IPS DF 6.9 (cell line): ENCODE measurements around the gene MYOD1.

Experiments used
- DNase-seq: peaks from one replicate; pipeline ENCODE4 v3.0.0-alpha.2; 2013; ENCODE audit warnings: low read depth, low spot score
- H3K27ac ChIP-seq: one replicate; pipeline ENCODE4 v1.5.1; 2013; ENCODE audit warnings: low read length, control low read depth
- H3K27me3 ChIP-seq: 2 replicates; pipeline ENCODE4 v1.6.1; 2013; ENCODE audit warnings: mild to moderate bottlenecking, low read length; ENCODE audit not compliant: control insufficient read depth, insufficient read depth
- H3K36me3 ChIP-seq: 2 replicates; pipeline ENCODE4 v1.6.1; 2013; ENCODE audit warnings: low read length; ENCODE audit not compliant: control insufficient read depth, insufficient read depth
- H3K4me1 ChIP-seq: 2 replicates; pipeline ENCODE4 v1.6.1; 2013; ENCODE audit warnings: low read length; ENCODE audit not compliant: control insufficient read depth, insufficient read depth
- H3K4me3 ChIP-seq: 2 replicates; pipeline ENCODE4 v1.5.1; 2013; ENCODE audit warnings: mild to moderate bottlenecking, low read length
- H3K9me3 ChIP-seq: 2 replicates; pipeline ENCODE4 v1.6.1; 2013; ENCODE audit warnings: low read length, inconsistent platforms; ENCODE audit not compliant: control insufficient read depth, insufficient read depth
- WGBS: extraction: QIAGEN DNeasy Blood & Tissue Kit; methylation state at CpG from one replicate; pipeline ENCODE4 v1.1.7; 2013; ENCODE audit warnings: mixed read lengths, missing lambda C conversion rate; ENCODE audit not compliant: insufficient read length, insufficient coverage; 5-methylcytosine and 5-hydroxymethylcytosine counted together

MYOD1 gene

DNA sequence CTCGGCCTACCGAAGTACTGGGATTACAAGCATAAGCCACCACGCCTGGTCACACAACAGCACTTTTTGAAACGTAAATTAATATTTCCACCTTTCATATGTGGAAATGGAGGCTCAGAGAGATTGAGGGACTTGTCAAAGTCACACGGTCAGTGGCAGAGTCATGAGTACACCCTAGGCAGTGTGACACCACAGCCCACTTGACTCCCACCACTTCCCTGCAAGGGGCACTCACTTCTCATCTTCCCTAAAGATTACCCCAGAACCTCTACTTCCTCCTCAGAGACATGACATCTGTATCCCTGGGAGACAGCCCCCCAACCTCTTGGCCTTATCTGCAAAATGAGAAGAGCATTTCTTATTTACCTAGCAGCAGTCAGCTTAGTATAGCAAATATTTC lies 16.5 kb upstream of the MYOD1 start:
- H3K36me3 ChIP-seq, result no peaks in the 10 kb centered on the region
- no peaks in the 10 kb centered on the region for H3K4me1 ChIP-seq
- WGBS, result no CpG with 5 or more reads among the region's 5 CpGs
- no peak overlapping the region for H3K27ac ChIP-seq
- DNase-seq, result no peak
- no peak overlapping the region for H3K4me3 ChIP-seq
- H3K9me3 ChIP-seq, result no peaks in the 10 kb centered on the region
- H3K27me3 ChIP-seq, result no peaks in the 10 kb centered on the region

DNA sequence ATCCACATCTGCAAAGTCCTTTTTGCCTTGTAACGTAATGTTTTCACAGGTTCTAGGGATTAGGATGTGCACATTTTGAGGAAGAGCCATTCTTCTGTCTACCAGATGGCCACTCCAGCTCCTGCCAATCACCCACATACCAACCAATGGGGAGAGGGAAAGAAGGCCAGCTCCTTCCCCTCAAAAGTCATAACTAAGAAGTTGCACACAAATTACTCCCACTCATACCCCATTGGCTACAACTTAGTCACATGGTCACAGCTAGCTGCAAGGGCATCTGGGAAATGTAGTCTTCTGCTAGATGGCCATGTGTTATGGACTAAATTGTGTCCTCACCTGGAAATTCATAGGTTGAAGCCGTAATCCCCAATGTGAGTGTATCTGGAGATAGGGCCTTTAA lies 15.4 kb upstream of the MYOD1 start:
- H3K27me3 ChIP-seq, result no peaks in the 10 kb centered on the region
- DNase-seq, result no peak
- WGBS, result no CpG with 5 or more reads among the region's 2 CpGs

DNA sequence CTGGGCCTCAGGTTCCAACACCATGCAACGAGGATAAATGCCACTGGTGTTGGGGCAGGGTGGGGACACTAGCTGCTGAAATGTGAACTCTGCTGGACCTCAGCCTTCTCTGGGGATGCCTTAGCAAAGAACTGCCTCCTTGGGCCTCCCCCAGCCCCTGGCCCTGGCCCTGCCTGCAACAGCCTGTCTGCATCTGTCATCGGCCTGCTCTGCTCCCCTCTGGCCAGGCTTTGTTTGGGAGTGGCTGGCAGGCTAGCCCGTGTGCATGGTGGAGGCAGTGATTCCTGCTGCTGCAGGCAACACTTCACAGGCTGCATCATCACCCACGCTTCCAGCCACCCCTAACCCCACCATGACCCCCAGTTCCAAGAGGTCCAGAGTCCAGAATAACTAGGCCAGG lies 11.5 kb upstream of the MYOD1 start:
- H3K27ac ChIP-seq, result no peak overlapping the region
- DNase-seq, result no peak
- WGBS, result no CpG with 5 or more reads among the region's 4 CpGs
- no peak overlapping the region; the same call in 1 of the 2 replicates for H3K4me3 ChIP-seq
- H3K9me3 ChIP-seq, result no peaks in the 10 kb centered on the region
- H3K27me3 ChIP-seq, result peaks cover 2% of the 10 kb centered on the region; the same call in 1 of the 2 replicates
- H3K4me1 ChIP-seq, result no peaks in the 10 kb centered on the region
- H3K36me3 ChIP-seq, result no peaks in the 10 kb centered on the region

More for the DNA sequence above, 15.4 kb upstream of the MYOD1 start:
- Histone ChIP-seq H3K27ac (no peak overlapping the region), H3K36me3 (no peaks in the 10 kb centered on the region), H3K4me1 (no peaks in the 10 kb centered on the region), H3K4me3 (no peak overlapping the region), H3K9me3 (no peaks in the 10 kb centered on the region)

DNA sequence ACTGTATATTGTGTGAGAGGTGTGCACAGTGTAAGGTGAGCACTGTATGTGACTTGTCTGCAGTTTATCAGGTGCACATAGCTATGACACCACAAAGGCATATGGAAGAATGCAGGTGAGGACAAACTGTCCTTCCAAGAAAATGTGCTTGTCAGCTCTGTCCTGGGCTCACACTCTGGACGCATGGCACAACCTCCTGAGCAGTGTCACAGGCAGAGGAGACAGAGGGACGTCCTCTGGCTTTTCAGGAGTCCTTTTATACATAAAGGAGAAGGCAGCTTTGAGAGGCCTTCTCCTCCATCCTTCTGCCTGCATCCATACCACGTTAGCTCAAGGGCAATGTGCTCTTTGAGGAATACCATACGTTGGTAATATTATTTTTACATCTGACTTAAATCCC lies 7.5 kb upstream of the MYOD1 start:
- no peaks in the 10 kb centered on the region for H3K9me3 ChIP-seq
- H3K4me3 ChIP-seq, result no peak overlapping the region
- peaks cover 10% of the 10 kb centered on the region; the same call in 1 of the 2 replicates for H3K27me3 ChIP-seq
- WGBS, result no CpG with 5 or more reads among the region's 4 CpGs
- H3K4me1 ChIP-seq, result no peaks in the 10 kb centered on the region
- no peaks in the 10 kb centered on the region for H3K36me3 ChIP-seq
- no peak for DNase-seq
- no peak overlapping the region for H3K27ac ChIP-seq

DNA sequence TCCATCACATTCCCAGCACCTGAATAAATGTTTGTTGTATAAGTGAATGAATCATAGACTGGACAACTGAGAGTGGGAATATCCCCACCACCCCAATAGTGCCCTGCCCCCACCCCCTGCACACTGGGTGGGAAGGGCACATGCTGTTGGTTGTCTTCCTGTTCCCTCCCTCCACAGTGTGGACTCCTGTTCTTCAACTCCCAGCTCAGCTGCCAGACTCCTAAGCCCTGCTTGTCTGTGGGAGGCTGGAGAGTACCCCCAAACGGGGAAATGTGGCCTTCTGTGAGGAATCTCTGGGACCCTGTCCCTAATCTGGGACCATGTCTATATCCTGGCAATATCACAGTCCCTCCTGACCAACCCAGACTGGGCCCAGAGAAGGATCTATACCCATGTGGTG lies 5.5 kb upstream of the MYOD1 start:
- WGBS, result no CpG with 5 or more reads among the region's 1 CpG
- Histone ChIP-seq H3K4me3 (no peak overlapping the region), H3K36me3 (no peaks in the 10 kb centered on the region), H3K9me3 (no peaks in the 10 kb centered on the region), H3K27ac (no peak overlapping the region), H3K27me3 (peaks cover 30% of the 10 kb centered on the region), H3K4me1 (no peaks in the 10 kb centered on the region)
- DNase-seq, result no peak

DNA sequence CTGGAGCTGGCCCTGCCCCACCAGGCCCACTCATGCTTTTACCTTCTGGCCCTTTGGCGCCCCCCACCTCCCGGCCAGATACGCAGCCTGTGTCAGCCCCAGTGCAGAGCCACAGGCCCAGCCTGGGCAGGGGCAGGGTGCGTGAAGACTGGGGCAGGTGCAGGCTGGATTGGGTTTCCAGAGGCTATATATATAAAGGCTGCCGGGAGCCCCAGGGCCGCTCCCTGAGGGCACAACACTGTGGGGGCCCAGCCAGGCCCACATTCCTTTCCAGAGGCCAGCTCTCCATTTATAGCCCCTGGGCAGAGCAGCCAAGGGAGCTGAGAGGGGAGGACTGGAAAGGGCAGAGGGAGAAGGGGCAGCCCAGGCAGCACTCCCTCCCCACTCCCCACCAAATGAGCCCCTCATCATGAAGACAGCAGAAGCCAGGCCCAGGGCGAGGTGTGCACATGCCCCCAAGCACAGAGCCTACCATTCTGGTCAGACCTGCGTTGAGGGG lies 5.0 kb upstream of the MYOD1 start:
- no CpG with 5 or more reads among the region's 8 CpGs for WGBS
- Histone ChIP-seq H3K27ac (no peak overlapping the region), H3K36me3 (no peaks in the 10 kb centered on the region), H3K9me3 (no peaks in the 10 kb centered on the region), H3K27me3 (peaks cover 33% of the 10 kb centered on the region), H3K4me3 (no peak overlapping the region), H3K4me1 (no peaks in the 10 kb centered on the region)
- DNase-seq, result no peak

DNA sequence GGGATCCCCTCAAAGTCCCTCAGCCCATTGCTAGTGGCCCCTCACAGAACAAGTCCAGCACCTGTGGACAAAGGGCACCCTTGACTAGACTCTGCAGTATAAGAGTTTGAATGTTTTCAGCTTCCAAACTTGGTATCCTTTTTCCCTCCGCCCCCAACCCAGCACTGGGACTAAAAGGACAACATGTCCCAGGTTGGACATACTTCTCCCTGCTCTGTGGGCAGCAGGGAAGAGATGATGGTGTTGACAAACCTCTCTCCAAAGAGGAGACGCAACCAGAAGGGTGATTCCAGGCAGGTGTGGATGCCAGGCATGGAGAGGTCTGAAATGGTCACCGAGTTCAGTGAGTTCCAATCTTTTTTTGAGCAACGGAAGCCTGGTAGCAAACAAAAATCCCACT lies 4.5 kb upstream of the MYOD1 start:
- H3K36me3 ChIP-seq, result no peaks in the 10 kb centered on the region; the same call in 1 of the 2 replicates
- H3K27ac ChIP-seq, result no peak overlapping the region
- 0 out of 2 replicates have a peak, but pooled peaks cover under 1% of the 10 kb centered on the region for H3K4me1 ChIP-seq
- DNase-seq, result no peak
- H3K9me3 ChIP-seq, result no peaks in the 10 kb centered on the region
- H3K4me3 ChIP-seq, result no peak overlapping the region
- H3K27me3 ChIP-seq, result peaks cover 37% of the 10 kb centered on the region
- WGBS, result no CpG with 5 or more reads among the region's 4 CpGs

DNA sequence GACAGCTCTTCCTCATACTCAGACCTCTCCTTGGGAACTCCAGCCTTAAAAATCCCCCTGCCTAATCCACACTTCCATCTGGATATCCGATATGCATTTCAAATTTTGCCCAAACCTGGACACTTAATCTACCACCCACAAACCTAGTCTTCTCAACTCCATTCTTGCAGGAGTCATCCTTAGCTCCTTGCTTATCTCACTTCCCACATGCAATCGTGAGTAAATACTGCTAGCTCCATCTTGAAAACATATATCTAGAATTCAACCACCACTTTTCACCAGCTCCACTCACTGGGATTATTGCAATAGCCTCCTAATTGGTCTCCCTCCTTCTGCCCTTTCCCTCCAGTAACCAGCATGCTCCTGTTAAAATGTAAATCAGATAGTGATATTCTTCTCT lies 2.6 kb upstream of the MYOD1 start:
- Histone ChIP-seq H3K4me3 (no peak overlapping the region), H3K27me3 (peaks cover 53% of the 10 kb centered on the region), H3K4me1 (0 out of 2 replicates have a peak, but pooled peaks cover 5% of the 10 kb centered on the region), H3K27ac (no peak overlapping the region), H3K36me3 (no peaks in the 10 kb centered on the region; the same call in 1 of the 2 replicates), H3K9me3 (no peaks in the 10 kb centered on the region)
- WGBS, result no CpG with 5 or more reads among the region's 2 CpGs
- no peak for DNase-seq

DNA sequence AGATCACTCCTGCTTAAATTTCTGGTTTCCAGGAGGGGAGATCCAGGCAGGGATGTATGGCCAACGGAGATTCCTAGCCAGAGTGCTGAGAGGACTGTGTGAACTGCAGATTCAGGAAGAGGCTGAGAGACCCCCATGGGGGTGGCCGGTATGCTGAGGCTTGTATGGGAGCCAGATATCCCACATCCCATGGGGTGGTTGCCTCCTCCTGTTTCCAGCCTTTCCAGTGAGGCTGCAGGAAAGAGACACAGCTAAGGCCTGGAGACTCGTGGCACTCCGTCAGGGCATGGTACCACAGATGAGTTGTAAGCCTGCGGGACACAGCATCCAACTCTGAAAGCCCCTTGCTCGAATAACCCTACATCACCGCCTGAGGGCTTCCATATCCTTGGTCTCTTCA lies 1.4 kb upstream of the MYOD1 start:
- H3K4me3 ChIP-seq, result no peak overlapping the region
- no CpG with 5 or more reads among the region's 7 CpGs for WGBS

DNA sequence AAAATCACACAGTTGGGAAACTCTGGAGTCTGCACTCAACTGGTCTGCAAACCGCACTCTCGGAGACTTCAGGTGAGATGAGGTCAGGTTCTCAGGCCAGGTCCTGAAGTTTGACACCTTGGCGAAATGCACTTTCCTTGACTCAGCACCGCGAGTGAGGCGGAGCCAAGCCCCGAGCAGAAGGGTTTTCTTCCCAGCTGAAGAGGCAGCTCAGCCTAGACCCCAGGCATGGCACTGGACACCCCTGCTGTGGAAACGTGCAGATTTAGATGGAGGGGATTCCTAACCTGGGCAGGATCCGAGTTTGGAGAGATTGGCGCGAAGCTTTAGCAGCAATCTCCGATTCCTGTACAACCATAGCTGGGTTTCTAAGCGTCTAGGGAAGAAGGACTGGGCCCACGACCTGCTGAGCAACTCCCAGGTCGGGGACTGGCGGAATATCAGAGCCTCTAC lies 835 bp upstream of the MYOD1 start:
- peaks cover 59% of the 10 kb centered on the region for H3K27me3 ChIP-seq
- H3K9me3 ChIP-seq, result no peaks in the 10 kb centered on the region
- no peak overlapping the region for H3K27ac ChIP-seq
- DNase-seq, result no peak
- H3K36me3 ChIP-seq, result no peaks in the 10 kb centered on the region; the same call in 1 of the 2 replicates
- WGBS, result no CpG with 5 or more reads among the region's 16 CpGs
- H3K4me1 ChIP-seq, result 0 out of 2 replicates have a peak, but pooled peaks cover 5% of the 10 kb centered on the region
- peak overlapping the region; percentile 9; the same call in 1 of the 2 replicates for H3K4me3 ChIP-seq

More for the DNA sequence above, 1.4 kb upstream of the MYOD1 start:
- Histone ChIP-seq H3K36me3 (no peaks in the 10 kb centered on the region; the same call in 1 of the 2 replicates), H3K9me3 (no peaks in the 10 kb centered on the region), H3K27me3 (peaks cover 59% of the 10 kb centered on the region), H3K27ac (no peak overlapping the region), H3K4me1 (0 out of 2 replicates have a peak, but pooled peaks cover 5% of the 10 kb centered on the region)
- no peak for DNase-seq
